GM21423 (cell line): Measurements from ENCODE around the gene C17orf114.

Experiments
- ATAC-seq: cut with Tn5 transposase; IDR thresholded peaks from one replicate; pipeline ENCODE4 v1.9.1; 2021; ENCODE audit warnings: mild to moderate bottlenecking, moderate library complexity; ENCODE audit not compliant: unreplicated experiment

Gene C17orf114

DNA sequence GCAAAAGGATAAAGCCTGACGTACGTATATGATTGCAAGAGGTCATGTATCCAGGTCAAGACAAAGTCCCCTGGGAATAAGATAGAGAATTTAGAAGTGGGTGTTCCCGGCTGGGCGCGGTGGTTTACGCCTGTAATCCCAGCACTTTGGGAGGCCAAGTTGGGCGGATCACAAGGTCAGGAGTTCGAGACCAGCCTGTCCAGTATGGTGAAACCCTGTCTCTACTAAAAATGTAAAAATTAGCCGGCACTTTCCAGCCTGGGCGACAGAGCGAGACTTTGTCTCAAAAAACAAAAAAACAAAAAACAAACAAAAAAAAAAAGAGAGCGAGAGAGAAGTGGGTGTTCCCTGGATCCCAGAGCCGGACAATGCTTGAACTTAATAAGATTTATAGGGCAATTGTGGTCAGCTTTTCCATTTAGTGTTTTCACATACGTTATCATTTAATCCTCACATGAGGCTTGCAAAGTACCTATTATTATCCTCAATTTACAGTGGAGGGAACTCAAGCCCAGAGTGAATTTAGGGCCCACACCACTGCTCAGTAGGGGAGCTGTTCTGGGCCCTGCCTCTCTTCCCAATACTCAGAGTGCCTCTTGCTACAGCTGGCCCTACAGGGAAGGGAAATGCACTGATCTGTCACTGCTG is 13.8 kb downstream of the C17orf114 start:
- ATAC-seq = no peak

DNA sequence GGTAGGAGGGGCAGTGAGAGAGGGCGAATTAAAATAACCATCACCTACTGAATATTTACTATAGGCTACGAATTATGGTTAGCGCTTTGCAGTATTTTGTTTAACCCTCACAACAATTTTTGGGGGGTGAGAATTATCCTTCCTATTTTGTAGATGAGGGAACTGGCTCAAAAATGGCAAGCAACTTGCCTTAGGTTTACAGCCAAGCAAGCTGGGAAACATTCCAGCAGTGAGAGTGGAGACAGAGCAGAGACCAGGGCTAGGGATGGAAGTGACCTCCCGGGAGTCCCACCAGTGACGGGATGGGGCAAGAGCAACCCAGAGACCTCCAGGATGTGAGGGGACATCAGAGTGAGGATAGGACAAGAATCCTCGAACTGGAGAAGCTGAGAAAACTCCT is 15.6 kb downstream of the C17orf114 start:
- no peak for ATAC-seq

DNA sequence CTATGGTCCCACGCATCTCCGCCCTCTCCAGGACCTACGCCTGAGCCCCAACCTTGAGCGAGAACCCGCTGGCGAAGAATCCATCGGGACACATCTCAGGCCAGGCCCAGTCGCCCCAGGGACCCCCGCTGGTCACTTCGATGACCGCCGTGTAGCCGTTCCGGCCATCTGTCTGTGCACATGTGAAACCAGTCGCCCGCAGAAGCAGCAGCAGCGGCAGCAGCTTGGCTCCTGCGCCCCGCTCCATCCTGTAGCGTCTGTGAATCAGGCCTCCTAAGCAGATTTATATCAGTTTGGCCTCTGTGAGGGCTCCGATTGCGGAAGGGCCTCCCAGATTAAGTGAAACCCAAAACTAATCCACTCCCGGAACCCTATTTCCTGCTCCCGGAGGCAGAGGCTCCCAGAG is 16.0 kb downstream of the C17orf114 start, which contains the start of gene VMO1:
TSS of gene VMO1 (minus strand) at position 259 of the 406 bp plus-strand sequence. CDS start at position 247, 12 bp downstream.
- no peak for ATAC-seq

DNA sequence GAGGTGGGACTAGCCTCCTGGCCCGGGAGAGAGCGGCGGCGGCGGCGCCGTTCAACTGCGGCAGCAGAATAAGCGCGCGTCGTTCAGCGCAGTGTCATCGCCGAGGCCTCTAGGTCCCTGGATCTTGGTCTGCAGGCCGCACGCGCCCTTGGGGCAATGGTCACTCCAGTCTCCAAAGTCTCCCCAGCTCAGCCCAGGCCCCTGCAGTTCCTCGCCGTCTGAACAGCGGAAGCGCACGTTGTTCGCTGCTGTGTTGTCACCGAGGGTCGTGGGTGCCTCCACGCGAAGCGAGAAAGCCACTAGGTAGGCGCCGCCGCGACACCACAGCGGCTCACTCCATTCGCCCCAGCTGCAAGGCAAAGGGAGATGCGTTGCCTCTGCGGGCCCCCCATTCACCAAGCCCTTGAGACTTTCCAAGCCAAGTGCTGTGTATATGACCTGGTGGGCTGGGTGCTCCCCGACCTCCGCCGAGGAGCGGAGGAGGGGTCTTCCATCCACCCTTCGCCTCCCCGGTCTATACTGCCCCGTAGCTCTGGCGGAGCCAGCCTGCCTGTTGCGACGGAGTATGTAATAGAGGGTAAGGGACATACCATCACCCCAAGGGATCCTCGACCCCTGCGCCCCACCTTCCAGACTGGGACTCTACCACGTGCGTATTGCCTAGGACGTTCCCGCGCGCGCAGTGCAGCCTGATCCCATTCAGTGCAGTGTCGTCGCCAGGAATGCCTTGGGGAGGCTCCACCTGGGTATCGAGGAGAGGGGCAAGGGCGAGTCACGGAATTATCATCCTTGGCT is 16.6 kb downstream of the C17orf114 start:
- no peak for ATAC-seq

DNA sequence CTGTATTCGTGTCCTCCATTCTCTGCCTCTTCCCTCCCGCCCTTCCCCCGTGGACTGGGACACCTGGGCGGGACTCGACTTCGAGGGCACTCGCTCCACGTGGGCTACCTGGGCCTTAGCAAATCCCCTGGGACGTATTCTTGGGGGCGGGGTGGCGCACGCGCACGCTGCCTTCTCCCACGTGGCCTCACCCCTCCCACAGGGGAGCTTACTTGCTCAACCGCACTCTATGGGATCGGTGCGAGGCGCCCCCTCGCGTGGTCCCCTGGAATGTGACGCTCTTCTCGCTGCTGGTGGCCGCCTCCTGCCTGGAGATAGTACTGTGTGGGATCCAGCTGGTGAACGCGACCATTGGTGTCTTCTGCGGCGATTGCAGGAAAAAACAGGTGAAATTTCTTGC is 19.5 kb downstream of the C17orf114 start:
- ATAC-seq = no peak

DNA sequence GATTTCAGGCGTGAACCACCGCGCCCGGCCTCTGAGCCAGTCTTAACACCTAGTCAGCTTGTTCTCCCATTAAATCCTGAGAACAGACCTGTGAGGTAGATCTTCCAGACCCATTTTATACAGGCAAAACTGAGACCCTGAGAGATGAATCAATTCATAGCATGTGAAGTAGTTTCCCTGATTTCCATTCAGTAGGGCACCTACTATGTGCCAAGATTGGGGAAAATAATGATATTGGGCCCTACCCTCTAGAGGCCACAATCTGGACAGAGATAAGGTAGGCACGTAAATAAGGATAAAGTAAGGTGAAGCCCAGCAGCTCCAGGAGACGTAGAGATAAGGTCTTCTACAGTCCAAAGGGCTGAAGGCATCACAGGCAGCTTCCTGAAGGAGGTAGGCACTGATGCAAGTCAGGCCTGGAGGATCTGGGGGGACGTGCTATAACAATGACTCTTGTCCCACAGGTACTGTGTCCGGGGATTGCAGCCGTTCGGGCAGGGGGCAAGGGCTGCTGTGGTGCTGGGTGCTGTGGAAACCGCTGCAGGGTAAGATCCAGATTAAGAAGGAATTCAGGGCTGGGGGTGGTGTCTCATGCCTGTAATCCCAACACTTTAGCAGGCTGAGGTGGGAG is 21.7 kb downstream of the C17orf114 start:
- ATAC-seq = no peak

DNA sequence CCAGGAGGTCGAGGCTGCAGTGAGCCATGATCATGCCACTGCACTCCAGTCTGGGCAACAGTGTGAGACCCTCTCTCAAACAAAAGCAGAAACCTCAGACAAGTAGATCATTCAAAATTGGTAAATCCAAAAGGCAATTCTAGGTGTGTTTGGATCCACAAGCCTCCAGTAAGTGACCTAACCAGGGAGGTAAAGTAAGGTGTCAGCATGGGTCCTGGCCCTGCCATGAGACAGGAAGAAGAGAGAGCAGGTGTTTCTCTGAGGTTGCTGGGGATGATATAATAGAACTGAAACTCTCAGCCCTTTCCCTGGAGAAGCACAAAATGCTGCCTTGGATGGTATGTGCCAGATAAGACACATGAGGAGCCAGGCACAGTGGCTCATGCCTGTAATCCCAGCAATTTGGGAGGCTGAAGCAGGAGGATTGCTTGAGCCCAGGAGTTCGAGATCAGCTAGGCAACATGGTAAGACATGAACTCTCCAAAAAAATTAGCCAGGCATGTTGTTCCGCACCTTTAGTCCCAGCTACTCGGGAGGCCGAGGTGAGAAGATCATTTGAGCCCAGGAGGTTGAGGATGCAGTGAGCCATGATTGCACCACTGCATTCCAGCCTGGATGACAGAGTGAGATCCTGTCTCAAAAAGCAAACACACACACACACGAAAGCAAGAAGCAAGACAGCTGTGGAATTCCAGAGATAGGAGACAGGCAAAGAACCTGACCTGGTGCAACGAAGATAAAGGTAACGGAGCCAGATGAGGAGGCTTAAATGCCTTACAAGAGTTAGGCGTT is 24.0 kb downstream of the C17orf114 start:
- no peak for ATAC-seq

DNA sequence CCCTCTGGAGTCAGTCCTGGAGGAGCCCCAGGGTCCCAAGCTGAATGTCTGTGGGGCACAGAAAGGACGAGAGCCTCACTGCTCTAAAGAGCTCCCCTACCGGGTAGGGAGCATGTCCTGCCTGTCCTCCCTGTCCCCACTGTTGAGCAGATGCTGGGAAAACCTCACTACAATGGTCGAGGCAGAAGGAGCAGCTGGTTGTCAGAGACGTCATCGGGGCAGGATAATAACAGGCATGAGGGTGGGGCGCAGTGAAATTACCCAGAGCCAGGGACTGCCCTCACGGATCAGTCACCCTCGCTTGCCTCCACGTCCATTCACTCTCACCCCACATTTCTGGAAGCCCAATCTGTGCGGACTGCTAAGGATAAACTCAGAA is 29.9 kb downstream of the C17orf114 start:
- ATAC-seq = no peak

DNA sequence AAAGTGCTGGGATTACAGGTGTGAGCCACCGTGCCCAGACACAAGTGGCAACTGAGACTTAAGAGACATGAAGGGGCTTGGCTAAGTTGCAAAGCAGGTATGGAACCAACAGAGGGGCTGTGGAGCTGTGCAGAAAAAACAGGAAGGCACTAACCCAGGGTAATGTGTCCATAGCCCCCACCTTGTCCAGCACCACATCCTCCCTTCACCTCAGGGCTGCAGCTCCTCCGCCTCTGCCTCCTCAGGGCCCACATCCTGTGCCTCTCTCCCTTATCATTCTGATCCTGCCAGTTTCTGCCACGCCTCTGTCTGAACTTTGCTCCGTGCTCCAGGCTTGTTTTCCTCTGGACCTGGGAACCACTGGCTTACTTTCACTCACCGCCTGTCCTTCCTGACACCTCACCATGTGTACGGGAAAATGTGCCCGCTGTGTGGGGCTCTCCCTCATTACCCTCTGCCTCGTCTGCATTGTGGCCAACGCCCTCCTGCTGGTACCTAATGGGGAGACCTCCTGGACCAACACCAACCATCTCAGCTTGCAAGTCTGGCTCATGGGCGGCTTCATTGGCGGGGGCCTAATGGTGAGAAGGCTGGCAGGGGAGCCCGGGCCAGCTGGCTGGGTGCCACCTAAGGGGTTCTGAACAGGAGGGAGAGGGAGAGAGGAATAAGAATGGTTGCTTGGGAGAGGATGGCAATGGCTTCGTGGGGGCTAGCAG is 30.5 kb downstream of the C17orf114 start, which contains the start of gene TM4SF5:
TSS of gene TM4SF5 (plus strand) at position 368 of the 716 bp plus-strand sequence. CDS start at position 405, 37 bp downstream.
- no peak for ATAC-seq

DNA sequence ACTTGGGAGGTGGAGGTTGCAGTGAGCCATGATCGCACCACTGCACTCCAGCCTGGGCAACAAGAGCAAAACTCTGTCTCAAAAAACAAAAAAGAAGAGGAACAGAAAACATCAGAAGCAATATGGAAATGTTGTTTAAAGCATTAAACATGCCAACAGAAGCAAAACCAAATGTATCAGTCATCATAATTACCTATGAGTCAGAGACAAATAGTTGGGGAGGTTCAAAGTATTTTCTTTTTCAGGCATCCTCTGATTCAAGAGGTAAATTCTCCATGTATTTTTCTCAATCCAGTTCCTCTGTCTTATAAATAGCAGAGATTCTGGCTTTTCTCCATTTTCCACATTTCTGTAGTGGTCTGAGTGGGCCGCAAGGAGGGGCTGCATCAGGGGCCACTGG is 32.5 kb downstream of the C17orf114 start:
- ATAC-seq = no peak

DNA sequence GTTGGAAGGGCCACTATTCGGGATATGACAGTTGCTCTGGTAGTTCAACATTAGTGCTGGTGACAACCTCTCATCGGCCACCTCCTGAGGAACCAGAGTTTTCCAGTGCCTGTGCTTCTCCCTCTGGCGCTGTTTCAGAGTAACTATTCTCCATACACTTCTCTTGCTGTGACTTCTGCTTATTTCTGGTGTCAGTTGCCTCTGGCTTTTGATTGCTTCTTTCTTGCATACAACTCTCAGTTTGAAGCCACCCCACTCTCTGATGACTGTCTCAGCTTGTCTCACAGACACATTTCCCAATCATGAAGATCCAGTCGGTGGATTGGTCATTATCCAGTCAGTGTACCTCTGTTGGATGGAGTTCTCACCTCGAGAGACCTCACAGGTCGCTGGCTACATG is 33.8 kb downstream of the C17orf114 start:
- ATAC-seq = no peak

DNA sequence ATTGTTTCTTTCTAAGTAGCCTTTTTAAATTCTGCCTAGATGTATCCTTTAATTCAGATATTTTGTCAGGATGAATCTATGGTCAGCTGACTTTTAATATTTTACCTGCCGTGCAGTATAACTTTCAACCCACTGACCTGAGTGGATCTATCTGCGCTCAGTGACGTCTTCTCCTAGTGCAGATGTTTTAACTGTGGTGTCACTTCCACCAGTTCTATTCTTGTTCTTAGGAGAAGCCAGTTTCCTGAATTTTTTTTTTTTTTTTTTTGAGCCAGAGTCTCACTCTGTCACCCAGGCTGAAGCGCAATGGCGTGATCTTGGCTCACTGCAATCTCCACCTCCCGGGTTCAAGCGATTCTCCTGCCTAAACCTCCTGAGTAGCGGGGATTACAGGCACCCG is 35.4 kb downstream of the C17orf114 start:
- no peak for ATAC-seq

DNA sequence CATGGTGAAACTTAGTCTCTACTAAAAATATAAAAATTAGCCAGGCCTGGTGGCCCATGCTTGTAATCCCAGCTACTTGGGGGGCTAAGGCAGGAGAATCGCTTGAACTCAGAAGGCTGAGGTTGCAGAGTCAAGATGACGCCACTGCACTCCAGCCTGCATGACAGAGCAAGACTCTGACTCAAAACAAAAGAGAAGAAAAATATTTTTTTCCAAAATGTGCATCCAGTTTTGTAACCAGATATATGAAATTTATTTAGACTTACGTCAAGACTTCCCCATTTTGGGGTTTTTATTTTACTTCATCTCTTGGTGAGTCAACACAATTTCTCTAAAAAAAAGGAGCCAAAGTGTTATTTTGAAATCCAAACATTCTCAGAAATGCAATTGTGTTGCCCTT is 35.9 kb downstream of the C17orf114 start:
- no peak for ATAC-seq

DNA sequence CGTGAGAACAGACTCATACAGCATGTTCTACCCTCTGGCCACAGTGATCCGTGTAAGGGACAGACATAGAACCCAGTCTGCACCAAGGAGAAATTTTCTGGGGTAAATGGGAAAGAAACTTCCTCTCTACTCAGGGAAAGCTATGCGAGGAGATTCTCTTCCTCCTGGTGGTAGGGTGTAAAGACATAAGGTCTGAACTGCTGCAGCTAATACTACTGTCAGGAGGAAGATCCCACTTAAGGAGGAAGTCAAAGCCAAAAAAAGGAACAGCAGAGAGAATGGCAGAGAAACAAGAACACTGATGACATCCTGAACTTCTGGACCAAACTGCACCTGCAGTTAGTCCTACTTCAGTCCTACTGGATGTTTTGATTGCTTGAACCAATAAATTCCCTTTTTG is 37.5 kb downstream of the C17orf114 start:
- no peak for ATAC-seq

DNA sequence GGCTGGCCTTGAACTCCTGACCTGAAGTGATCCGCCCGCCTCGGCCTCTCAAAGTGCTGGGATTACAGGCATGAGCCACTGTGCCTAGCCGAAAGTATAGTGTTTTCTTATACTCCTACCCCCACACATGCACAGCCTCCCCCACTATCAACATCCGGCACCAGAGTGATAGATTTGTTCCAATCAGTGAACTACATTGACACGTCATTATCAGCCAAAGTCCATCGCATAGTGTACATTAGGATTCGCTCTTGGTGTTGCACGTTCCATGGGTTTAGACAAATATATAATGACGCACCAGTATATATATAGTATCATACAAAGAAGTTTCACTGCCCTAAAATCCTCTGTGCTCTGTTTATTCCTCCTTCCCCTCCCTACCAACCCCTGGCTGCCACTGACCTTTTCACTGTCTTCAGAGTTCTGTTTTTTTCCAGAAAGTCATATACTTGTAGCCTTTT is 42.3 kb downstream of the C17orf114 start:
- no peak for ATAC-seq

DNA sequence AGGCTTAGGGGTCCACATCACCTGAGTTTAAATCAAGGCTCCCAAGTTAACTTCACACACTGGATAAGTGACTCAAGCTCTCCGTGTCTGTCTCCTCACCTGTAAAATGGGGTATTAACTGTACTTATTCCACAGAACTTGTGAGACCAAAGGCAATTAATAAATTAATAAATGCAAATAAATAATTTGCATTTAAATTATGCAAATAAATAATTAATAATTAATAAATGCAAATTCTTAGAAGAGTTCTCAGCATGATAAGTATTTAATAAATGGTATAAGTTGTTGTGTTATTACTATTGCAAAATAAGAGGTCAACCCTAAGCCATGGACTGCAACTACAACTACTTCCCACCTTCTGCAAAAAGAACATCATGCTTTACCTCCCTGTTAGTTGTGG is 48.7 kb downstream of the C17orf114 start:
- ATAC-seq = no peak

DNA sequence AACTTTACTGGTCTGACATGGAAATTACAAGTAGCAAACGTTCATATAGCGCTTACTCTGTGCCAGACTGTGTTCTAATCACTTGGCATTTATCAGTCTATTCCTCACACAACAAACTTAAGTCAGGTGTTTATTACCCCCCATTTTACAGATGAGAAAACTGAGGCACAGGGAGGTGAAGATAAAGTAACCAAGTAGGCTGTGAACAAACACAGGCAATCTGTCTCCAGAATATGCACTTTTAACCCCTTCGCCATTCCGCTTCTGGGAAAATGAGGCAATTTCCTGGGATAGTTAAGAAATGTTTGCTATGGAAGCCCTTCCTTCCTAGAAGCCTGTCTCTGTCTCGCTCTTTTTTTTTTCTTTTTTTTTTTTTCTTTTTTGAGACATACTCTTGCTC is 50.2 kb downstream of the C17orf114 start:
- ATAC-seq = no peak
